HL-60 (cell line): ENCODE measurements around the gene DBX2.

Source experiments
- DNase-seq, 2 experiments: peaks; one replicate each; pipeline ENCODE4 v3.0.0-alpha.2; 2010 to 2020; ENCODE audit warnings: low read depth in 1 of 2, low spot score in 1 of 2
- H3K27ac ChIP-seq: fragments of 250-450 bp; sonication (Bioruptor Pico); replicated peaks from 2 replicates; pipeline ENCODE4 v1.5.1; 2020; ENCODE audit warnings: mild to moderate bottlenecking, moderate library complexity
- H3K27me3 ChIP-seq: fragments of 250-450 bp; sonication (Bioruptor Pico); 2 replicates; pipeline ENCODE4 v1.5.1; 2021; ENCODE audit warnings: mild to moderate bottlenecking, moderate library complexity; ENCODE audit not compliant: insufficient read depth, poor library complexity, severe bottlenecking
- H3K4me3 ChIP-seq: replicated peaks from 2 replicates; pipeline ENCODE4 v1.5.1; 2011; ENCODE audit warnings: mild to moderate bottlenecking, control low read depth, low read length; ENCODE audit not compliant: insufficient read depth
- GABPA ChIP-seq: IDR thresholded peaks from 2 replicates; pipeline ENCODE4 v1.6.1; 2012; ENCODE audit warnings: low read depth
- POLR2AphosphoS5 ChIP-seq: IDR thresholded peaks from 2 replicates; pipeline ENCODE4 v1.6.1; 2012; ENCODE audit warnings: low read depth
- SPI1 ChIP-seq: IDR thresholded peaks from 2 replicates; pipeline ENCODE4 v1.6.1; 2012; ENCODE audit warnings: low read depth, mild to moderate bottlenecking, borderline replicate concordance
- TF ChIP-seq, protein P1 (sequence below): IDR thresholded peaks from one replicate; pipeline ENCODE4 v1.5.1; 2011; ENCODE audit warnings: low read length, control low read depth, inconsistent platforms; ENCODE audit not compliant: insufficient read depth
- TF ChIP-seq, protein P2 (sequence below): IDR thresholded peaks from 2 replicates; pipeline ENCODE4 v1.6.1; 2012; ENCODE audit warnings: low read depth; ENCODE audit not compliant: insufficient replicate concordance

DBX2 gene

DNA sequence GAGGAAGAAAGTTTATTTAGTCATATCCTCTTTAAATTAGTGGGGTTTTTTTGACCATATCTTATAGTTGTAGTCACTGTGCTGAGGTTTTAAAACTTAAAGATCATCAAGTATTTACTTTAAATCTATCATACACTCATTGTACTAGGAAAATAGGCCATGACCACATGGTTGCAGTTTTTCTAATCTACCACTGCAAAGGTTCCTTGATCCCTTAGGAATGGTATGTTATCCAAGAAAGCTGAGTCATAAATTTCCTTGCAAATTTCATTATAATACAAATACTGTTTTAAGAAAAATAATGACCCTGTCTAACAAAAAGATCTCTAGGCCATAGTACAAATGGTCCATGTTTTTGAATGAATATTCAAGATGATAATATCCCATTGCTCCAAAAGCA is 74.7 kb downstream of the DBX2 start:
- no peak overlapping the region for H3K4me3 ChIP-seq
- no peak for DNase-seq
- TF ChIP-seq GABPA (no peak), SPI1 (no peak), POLR2AphosphoS5 (no peak)
- TF ChIP-seq, protein P1, sequence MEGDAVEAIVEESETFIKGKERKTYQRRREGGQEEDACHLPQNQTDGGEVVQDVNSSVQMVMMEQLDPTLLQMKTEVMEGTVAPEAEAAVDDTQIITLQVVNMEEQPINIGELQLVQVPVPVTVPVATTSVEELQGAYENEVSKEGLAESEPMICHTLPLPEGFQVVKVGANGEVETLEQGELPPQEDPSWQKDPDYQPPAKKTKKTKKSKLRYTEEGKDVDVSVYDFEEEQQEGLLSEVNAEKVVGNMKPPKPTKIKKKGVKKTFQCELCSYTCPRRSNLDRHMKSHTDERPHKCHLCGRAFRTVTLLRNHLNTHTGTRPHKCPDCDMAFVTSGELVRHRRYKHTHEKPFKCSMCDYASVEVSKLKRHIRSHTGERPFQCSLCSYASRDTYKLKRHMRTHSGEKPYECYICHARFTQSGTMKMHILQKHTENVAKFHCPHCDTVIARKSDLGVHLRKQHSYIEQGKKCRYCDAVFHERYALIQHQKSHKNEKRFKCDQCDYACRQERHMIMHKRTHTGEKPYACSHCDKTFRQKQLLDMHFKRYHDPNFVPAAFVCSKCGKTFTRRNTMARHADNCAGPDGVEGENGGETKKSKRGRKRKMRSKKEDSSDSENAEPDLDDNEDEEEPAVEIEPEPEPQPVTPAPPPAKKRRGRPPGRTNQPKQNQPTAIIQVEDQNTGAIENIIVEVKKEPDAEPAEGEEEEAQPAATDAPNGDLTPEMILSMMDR: no peak
- TF ChIP-seq, protein P2, sequence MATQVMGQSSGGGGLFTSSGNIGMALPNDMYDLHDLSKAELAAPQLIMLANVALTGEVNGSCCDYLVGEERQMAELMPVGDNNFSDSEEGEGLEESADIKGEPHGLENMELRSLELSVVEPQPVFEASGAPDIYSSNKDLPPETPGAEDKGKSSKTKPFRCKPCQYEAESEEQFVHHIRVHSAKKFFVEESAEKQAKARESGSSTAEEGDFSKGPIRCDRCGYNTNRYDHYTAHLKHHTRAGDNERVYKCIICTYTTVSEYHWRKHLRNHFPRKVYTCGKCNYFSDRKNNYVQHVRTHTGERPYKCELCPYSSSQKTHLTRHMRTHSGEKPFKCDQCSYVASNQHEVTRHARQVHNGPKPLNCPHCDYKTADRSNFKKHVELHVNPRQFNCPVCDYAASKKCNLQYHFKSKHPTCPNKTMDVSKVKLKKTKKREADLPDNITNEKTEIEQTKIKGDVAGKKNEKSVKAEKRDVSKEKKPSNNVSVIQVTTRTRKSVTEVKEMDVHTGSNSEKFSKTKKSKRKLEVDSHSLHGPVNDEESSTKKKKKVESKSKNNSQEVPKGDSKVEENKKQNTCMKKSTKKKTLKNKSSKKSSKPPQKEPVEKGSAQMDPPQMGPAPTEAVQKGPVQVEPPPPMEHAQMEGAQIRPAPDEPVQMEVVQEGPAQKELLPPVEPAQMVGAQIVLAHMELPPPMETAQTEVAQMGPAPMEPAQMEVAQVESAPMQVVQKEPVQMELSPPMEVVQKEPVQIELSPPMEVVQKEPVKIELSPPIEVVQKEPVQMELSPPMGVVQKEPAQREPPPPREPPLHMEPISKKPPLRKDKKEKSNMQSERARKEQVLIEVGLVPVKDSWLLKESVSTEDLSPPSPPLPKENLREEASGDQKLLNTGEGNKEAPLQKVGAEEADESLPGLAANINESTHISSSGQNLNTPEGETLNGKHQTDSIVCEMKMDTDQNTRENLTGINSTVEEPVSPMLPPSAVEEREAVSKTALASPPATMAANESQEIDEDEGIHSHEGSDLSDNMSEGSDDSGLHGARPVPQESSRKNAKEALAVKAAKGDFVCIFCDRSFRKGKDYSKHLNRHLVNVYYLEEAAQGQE: no peak
- no peak overlapping the region for H3K27ac ChIP-seq
- H3K27me3 ChIP-seq: no peaks in the 10 kb centered on the region

DNA sequence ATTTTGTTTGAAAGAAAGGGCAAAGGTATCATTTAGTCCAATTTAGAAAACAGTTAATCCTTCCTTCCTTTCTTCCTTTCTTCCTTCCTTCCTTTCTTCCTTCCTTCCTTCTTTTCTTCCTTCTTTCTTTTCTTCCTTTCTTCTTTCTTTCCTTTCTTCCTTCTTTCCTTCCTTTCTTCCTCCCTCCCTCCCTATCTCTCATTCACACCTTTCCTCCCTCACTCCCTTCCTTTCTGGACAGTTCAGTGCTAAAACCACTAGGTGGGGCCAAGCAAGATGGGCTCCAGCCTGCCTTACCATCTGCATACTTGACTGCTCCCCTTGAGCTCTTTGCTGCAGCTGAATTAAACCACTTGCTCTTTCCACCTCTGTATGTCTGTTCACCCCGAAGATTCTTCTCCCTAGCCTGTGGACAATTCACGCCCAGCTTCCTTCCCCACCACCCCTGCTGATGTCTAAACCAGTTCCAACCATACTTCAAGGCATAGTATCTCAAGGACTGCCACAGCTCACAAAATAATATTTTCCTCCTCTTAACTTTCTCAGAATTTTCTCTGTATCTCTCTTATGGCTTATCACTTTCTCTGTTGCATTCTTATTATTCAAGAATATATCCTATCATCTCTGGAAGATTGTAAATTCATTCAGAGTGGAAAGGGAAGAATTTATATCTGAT is 78.0 kb downstream of the DBX2 start:
- peak in 1 of 2 experiments; percentile 2 for DNase-seq

DNA sequence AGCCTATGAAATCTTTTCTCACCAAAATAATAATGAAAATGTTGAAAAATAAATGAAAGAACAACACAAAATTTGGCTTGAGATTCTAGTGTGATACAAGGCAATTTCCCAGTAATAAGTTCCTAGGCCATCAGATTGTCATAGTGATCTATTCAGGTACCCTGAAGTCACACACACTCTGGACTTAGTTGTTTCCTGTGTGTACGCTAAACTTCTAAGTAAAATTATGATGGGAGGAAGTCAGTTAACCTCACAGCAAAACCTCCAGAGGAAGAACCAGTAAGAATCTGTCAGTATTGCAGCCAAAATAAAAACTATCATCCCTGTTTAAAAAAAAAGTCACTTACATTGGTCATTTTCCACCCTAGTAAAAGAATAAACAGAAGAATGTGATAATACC is 81.9 kb downstream of the DBX2 start:
- no peak for TF ChIP-seq POLR2AphosphoS5
- TF ChIP-seq GABPA: no peak
- TF ChIP-seq, protein P1: no peak
- TF ChIP-seq SPI1: no peak
- TF ChIP-seq, protein P2: no peak
- Histone ChIP-seq H3K27ac (no peak overlapping the region), H3K27me3 (no peaks in the 10 kb centered on the region), H3K4me3 (no peak overlapping the region)
- no peak for DNase-seq

More for the DNA sequence above, 78.0 kb downstream of the DBX2 start:
- Histone ChIP-seq H3K27ac (no peak overlapping the region), H3K27me3 (no peaks in the 10 kb centered on the region), H3K4me3 (no peak overlapping the region)
- no peak for TF ChIP-seq POLR2AphosphoS5
- TF ChIP-seq, protein P2: no peak
- TF ChIP-seq, protein P1: no peak
- no peak for TF ChIP-seq SPI1
- no peak for TF ChIP-seq GABPA
